ENCODE results near the gene UXS1. TPM values are rescaled to one million over a fixed set of nuclear protein-coding genes. Genes with fewer than 3 reads are reported as not detected.

UXS1 gene
- polyA plus RNA-seq, 1 of the 3 experiments (the other 2 are of a cell fraction) = 55.9 TPM

- no peaks in the 10 kb centered on the region for H4K20me1 ChIP-seq (ENCODE audit: insufficient read depth)
- no peaks in the 10 kb centered on the region; a peak in 1 of 4 replicates for H3K4me1 ChIP-seq (ENCODE audit: control insufficient read depth in 1 of 2, insufficient read depth in 2 of 2, low read depth in 1 of 2, low read length in 1 of 2)
- no peak overlapping the region for H3K9ac ChIP-seq
- no peaks in the 10 kb centered on the region for H3K27me3 ChIP-seq (ENCODE audit: insufficient read depth)
- no peaks in the 10 kb centered on the region for H3K9me3 ChIP-seq
- CTCF ChIA-PET = interaction anchor here (1.0 to 1.1 kb wide), 2 partner anchors 10 to 17 kb away, joined by 3 to 4 read pairs; no protein-coding TSS in a partner anchor
- H3F3A ChIP-seq (replicated peaks; ENCODE audit: insufficient read depth) = no peaks in the 10 kb centered on the region
- H2AFZ ChIP-seq (ENCODE audit: low read depth) = no peak overlapping the region
- H3K9me2 ChIP-seq = no peaks in the 10 kb centered on the region
- no peak overlapping the region for H3K4me3 ChIP-seq (ENCODE audit: low read depth in 2 of 2, low read length in 1 of 2)
- DNase-seq = no peak
- H3K27ac ChIP-seq (ENCODE audit: low read depth in 2 of 2, low read length in 1 of 2) = no peak overlapping the region
- H3K36me3 ChIP-seq (replicated peaks in 1 of 2; ENCODE audit: control insufficient read depth in 1 of 2, insufficient read depth in 2 of 2, low read length in 1 of 2) = peaks cover 9 to 21% of the 10 kb centered on the region in 2 experiments
- H3K4me2 ChIP-seq = no peak overlapping the region
- 95% methylated on average over 30 of the region's 31 CpGs for WGBS (ENCODE audit: low lambda C conversion rate)
- no peaks in the 10 kb centered on the region for H3K79me2 ChIP-seq (ENCODE audit: insufficient read depth)
- TF ChIP-seq NFIC (IDR thresholded peaks at IDR 0.05; ENCODE audit: borderline replicate concordance) (no peak), SIN3A (IDR thresholded peaks at IDR 0.05; ENCODE audit: borderline replicate concordance, low read depth, low read length) (no peak), TCF12 (IDR thresholded peaks at IDR 0.05) (no peak), USF1 (IDR thresholded peaks at IDR 0.05; ENCODE audit: borderline replicate concordance, low read depth) (no peak), TAF1 (IDR thresholded peaks at IDR 0.05; ENCODE audit: borderline replicate concordance, low read depth, low read length) (no peak)
- POLR2A ChIA-PET = no interaction called here
These were observed 34.0 kb downstream of the UXS1 start for GRCh38 chr2:106159866-106160785.

- Histone ChIP-seq H3K4me3 (ENCODE audit: low read depth in 2 of 2, low read length in 1 of 2) (no peak overlapping the region), H3K9me2 (no peaks in the 10 kb centered on the region), H4K20me1 (ENCODE audit: insufficient read depth) (no peaks in the 10 kb centered on the region), H3K36me3 (replicated peaks in 1 of 2; ENCODE audit: control insufficient read depth in 1 of 2, insufficient read depth in 2 of 2, low read length in 1 of 2) (peaks cover 20 to 24% of the 10 kb centered on the region in 2 experiments), H3K4me1 (ENCODE audit: control insufficient read depth in 1 of 2, insufficient read depth in 2 of 2, low read depth in 1 of 2, low read length in 1 of 2) (no peaks in the 10 kb centered on the region; a peak in 1 of 4 replicates), H3K79me2 (ENCODE audit: insufficient read depth) (no peaks in the 10 kb centered on the region), H3K27me3 (ENCODE audit: insufficient read depth) (no peaks in the 10 kb centered on the region), H2AFZ (ENCODE audit: low read depth) (no peak overlapping the region), H3K27ac (ENCODE audit: low read depth in 2 of 2, low read length in 1 of 2) (no peak overlapping the region), H3K9ac (no peak overlapping the region), H3K4me2 (no peak overlapping the region), H3K9me3 (no peaks in the 10 kb centered on the region), H3F3A (replicated peaks; ENCODE audit: insufficient read depth) (no peaks in the 10 kb centered on the region)
- TF ChIP-seq TCF12 (IDR thresholded peaks at IDR 0.05) (no peak), EZH2phosphoT487 (IDR thresholded peaks at IDR 0.05; ENCODE audit: borderline replicate concordance, low read depth) (no peak), USF1 (IDR thresholded peaks at IDR 0.05; ENCODE audit: borderline replicate concordance, low read depth) (no peak), USF2 (IDR thresholded peaks at IDR 0.05; ENCODE audit: borderline replicate concordance, low read depth, low read length) (no peak), MAX (IDR thresholded peaks at IDR 0.05; ENCODE audit: low read depth) (no peak), CTCF (IDR thresholded peaks at IDR 0.05) (no peak), NRF1 (IDR thresholded peaks at IDR 0.05; ENCODE audit: low read depth, low read length) (no peak), ZBTB33 (IDR thresholded peaks at IDR 0.05; ENCODE audit: borderline replicate concordance, low read depth) (no peak), CHD2 (IDR thresholded peaks at IDR 0.05; ENCODE audit: low read length, partially characterized antibody) (no peak), GABPA (IDR thresholded peaks at IDR 0.05; ENCODE audit: low read depth) (no peak), FOXM1 (IDR thresholded peaks at IDR 0.05; ENCODE audit: low read depth) (no peak)
- 95% methylated on average over 10 of the region's 10 CpGs for WGBS (ENCODE audit: low lambda C conversion rate)
- POLR2A ChIA-PET = no interaction called here
- DNase-seq = no peak
- CTCF ChIA-PET = no interaction called here
These were observed 35.2 kb downstream of the UXS1 start for GRCh38 chr2:106158871-106159270.
